ENCODE measurements around the gene TRPC4. TPM values are rescaled to one million over a fixed set of nuclear protein-coding genes. Genes with fewer than 3 reads are reported as not detected.

The TRPC4 gene
- total and polyA plus RNA-seq, 2 donors (not counting 3 experiments of a cell fraction or from before 2014, with no cell fraction given), result 0.04 to 0.64 TPM

DNA sequence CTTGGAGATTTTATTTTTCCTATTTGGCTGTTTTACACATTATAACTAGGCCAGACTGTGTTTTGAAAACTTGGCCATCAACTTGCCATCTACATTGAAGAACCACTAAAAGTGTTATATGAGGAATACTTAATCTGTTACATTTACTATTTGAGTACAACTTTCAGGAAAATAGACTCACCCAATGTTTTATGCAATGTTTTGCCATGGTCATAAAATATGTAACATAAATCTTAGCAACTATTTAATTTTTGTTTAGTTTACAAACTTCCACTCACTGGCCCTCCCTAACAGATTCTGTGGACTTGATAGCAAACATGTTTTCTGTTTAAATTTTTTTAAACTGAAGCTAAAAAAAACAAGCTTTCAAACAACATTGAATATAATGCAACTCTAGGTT is 23.7 kb upstream of the TRPC4 start:
- no TSS peak for BruUV-seq (replicated peaks)
- Histone ChIP-seq H3K4me2 (ENCODE audit: insufficient read depth, low read length) (no peak overlapping the region), H3K9me1 (replicated peaks; ENCODE audit: control insufficient read depth, extremely low read depth, insufficient read depth, low read length) (no peaks in the 10 kb centered on the region), H3K9me3 (replicated peaks; ENCODE audit: control insufficient read depth, insufficient read depth, low read length) (no peaks in the 10 kb centered on the region), H3K4me3 (replicated peaks in 1 of 3; ENCODE audit: insufficient read depth in 1 of 3, low read depth in 1 of 3, low read length in 3 of 3) (no peak overlapping the region), H3K36me3 (ENCODE audit: control insufficient read depth in 2 of 2, extremely low read depth in 1 of 2, insufficient read depth in 2 of 2, low read length in 2 of 2) (no peaks in the 10 kb centered on the region), H4K20me1 (replicated peaks; ENCODE audit: control insufficient read depth, extremely low read depth, insufficient read depth, low read length) (no peaks in the 10 kb centered on the region), H3K27me3 (ENCODE audit: control insufficient read depth in 2 of 2, insufficient read depth in 2 of 2, low read length in 2 of 2) (peaks cover 0 to 3% of the 10 kb centered on the region in 2 experiments), H2AFZ (ENCODE audit: low read depth, low read length) (no peak overlapping the region), H3K9ac (replicated peaks; ENCODE audit: extremely low read depth, insufficient read depth, low read length) (no peak overlapping the region), H3K4me1 (ENCODE audit: control insufficient read depth, extremely low read depth, insufficient read depth, low read length) (no peaks in the 10 kb centered on the region), H3K27ac (ENCODE audit: insufficient read depth, low read depth, low read length) (no peak overlapping the region), H3K79me2 (ENCODE audit: control insufficient read depth, insufficient read depth, low read length) (no peaks in the 10 kb centered on the region)
- no peak for DNase-seq (ENCODE audit: low read depth, low spot score)
- intact Hi-C loops (cut with micrococcal nuclease) (no loop called here), dilution Hi-C loops (cut with MboI; ENCODE audit: extremely low pct_ligation_motif_present, low sequenced_read_pairs) (no loop called here)
- ChIA-PET POLR2A (no interaction called here), CTCF (interaction anchor here (1.3 kb wide), 1 partner anchor 11 kb away, joined by 3 read pairs; no protein-coding TSS in a partner anchor)
- no peak for FAIRE-seq
- TF ChIP-seq GATA2 (IDR thresholded peaks at IDR 0.05; ENCODE audit: insufficient read depth, insufficient read length, low read depth, low read length) (no peak), JUN (IDR thresholded peaks at IDR 0.05; ENCODE audit: borderline replicate concordance, insufficient read depth, insufficient read length, low read depth) (no peak)
- TF ChIP-seq, protein P1, sequence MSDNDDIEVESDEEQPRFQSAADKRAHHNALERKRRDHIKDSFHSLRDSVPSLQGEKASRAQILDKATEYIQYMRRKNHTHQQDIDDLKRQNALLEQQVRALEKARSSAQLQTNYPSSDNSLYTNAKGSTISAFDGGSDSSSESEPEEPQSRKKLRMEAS (IDR thresholded peaks at IDR 0.05; ENCODE audit: insufficient read depth, insufficient read length), result no peak

DNA sequence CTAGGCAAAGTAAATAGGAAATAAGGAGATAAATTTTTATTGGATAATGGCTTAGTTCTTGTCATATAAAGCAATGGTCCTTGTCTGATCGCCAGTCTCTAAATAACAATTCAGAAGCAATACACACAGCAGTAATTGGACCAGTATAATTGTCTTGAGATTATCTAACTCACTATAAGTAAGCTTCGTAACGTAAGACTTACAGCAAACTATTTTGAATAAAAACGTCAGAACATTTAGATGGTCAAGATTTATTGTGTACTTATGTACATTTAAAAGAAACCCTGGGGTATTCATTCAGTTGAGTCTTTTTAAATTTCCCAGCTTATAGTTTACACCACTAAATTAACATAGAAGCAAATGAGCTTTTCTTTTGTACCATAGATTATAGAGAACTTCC is 20.2 kb upstream of the TRPC4 start:
- ChIA-PET CTCF (interaction anchor here (0.8 to 0.9 kb wide), 2 partner anchors 20 to 692 kb away, joined by 3 to 4 read pairs; partner anchors contain the start of gene TRPC4), POLR2A (no interaction called here)
- H3K27ac ChIP-seq (ENCODE audit: insufficient read depth, low read depth, low read length), result no peak overlapping the region
- no peak overlapping the region for H2AFZ ChIP-seq (ENCODE audit: low read depth, low read length)
- H3K9me1 ChIP-seq (replicated peaks; ENCODE audit: control insufficient read depth, extremely low read depth, insufficient read depth, low read length), result no peaks in the 10 kb centered on the region
- intact Hi-C loops (cut with micrococcal nuclease), result no loop called here
- dilution Hi-C loops (cut with MboI; ENCODE audit: extremely low pct_ligation_motif_present, low sequenced_read_pairs), result no loop called here
- no peaks in the 10 kb centered on the region for H3K4me1 ChIP-seq (ENCODE audit: control insufficient read depth, extremely low read depth, insufficient read depth, low read length)
- no peaks in the 10 kb centered on the region for H4K20me1 ChIP-seq (replicated peaks; ENCODE audit: control insufficient read depth, extremely low read depth, insufficient read depth, low read length)
- no peak overlapping the region for H3K4me3 ChIP-seq (replicated peaks in 1 of 3; ENCODE audit: insufficient read depth in 1 of 3, low read depth in 1 of 3, low read length in 3 of 3)
- FAIRE-seq, result no peak
- H3K36me3 ChIP-seq (ENCODE audit: control insufficient read depth in 2 of 2, extremely low read depth in 1 of 2, insufficient read depth in 2 of 2, low read length in 2 of 2), result no peaks in the 10 kb centered on the region
- H3K27me3 ChIP-seq (ENCODE audit: control insufficient read depth in 2 of 2, insufficient read depth in 2 of 2, low read length in 2 of 2), result peaks cover 3 to 4% of the 10 kb centered on the region in 2 experiments
- H3K9ac ChIP-seq (replicated peaks; ENCODE audit: extremely low read depth, insufficient read depth, low read length), result no peak overlapping the region
- no peaks in the 10 kb centered on the region for H3K79me2 ChIP-seq (ENCODE audit: control insufficient read depth, insufficient read depth, low read length)
- DNase-seq (ENCODE audit: low read depth, low spot score), result no peak
- H3K4me2 ChIP-seq (ENCODE audit: insufficient read depth, low read length), result no peak overlapping the region
- no peak for TF ChIP-seq POLR2A (IDR thresholded peaks at IDR 0.05; ENCODE audit: low read depth, low read length)
- no peak for TF ChIP-seq GATA2 (IDR thresholded peaks at IDR 0.05; ENCODE audit: insufficient read depth, insufficient read length, low read depth, low read length)
- H3K9me3 ChIP-seq (replicated peaks; ENCODE audit: control insufficient read depth, insufficient read depth, low read length), result no peaks in the 10 kb centered on the region
- BruUV-seq (replicated peaks), result no TSS peak

All from endothelial cell of umbilical vein (primary cell).